Neuronal stem cell (in vitro differentiated cells): ENCODE data around the gene GALNT17.

Experiments
- DNase-seq: peaks from one replicate; pipeline ENCODE4 v3.0.0-alpha.2; 2013; ENCODE audit warnings: low spot score
- H2AFZ ChIP-seq: one replicate; pipeline ENCODE4 v1.6.1; 2013; ENCODE audit warnings: mild to moderate bottlenecking, low read length, inconsistent platforms
- H2AK5ac ChIP-seq: 2 replicates; pipeline ENCODE4 v1.6.1; 2013; ENCODE audit warnings: low read depth, mild to moderate bottlenecking, inconsistent platforms, low read length, moderate library complexity, mixed read lengths
- H2BK120ac ChIP-seq: 2 replicates; pipeline ENCODE4 v1.6.1; 2013; ENCODE audit warnings: low read depth, mild to moderate bottlenecking, inconsistent platforms, low read length, moderate library complexity, mixed read lengths
- H2BK12ac ChIP-seq: one replicate; pipeline ENCODE4 v1.6.1; 2013; ENCODE audit warnings: low read length, inconsistent platforms
- H2BK15ac ChIP-seq: 2 replicates; pipeline ENCODE4 v1.6.1; 2013; ENCODE audit warnings: mild to moderate bottlenecking, low read length, inconsistent platforms, mixed read lengths
- H2BK5ac ChIP-seq: one replicate; pipeline ENCODE4 v1.6.1; 2013; ENCODE audit warnings: inconsistent platforms, mild to moderate bottlenecking, low read length, moderate library complexity
- H3K14ac ChIP-seq: one replicate; pipeline ENCODE4 v1.6.1; 2013; ENCODE audit warnings: low read length, inconsistent platforms
- H3K18ac ChIP-seq: 2 replicates; pipeline ENCODE4 v1.6.1; 2013; ENCODE audit warnings: low read length, inconsistent platforms
- H3K23ac ChIP-seq: 2 replicates; pipeline ENCODE4 v1.6.1; 2013; ENCODE audit warnings: low read depth, mild to moderate bottlenecking, mixed read lengths, low read length, inconsistent platforms; ENCODE audit not compliant: poor library complexity
- H3K27ac ChIP-seq: replicated peaks from 3 replicates; pipeline ENCODE4 v1.5.1; 2013; ENCODE audit warnings: low read length, inconsistent platforms
- H3K27me3 ChIP-seq, 3 experiments: 2 replicates each; pipeline ENCODE4 v1.6.1; 2013; ENCODE audit warnings: low read length in 3 of 3, mild to moderate bottlenecking in 2 of 3, inconsistent platforms in 1 of 3, low read depth in 1 of 3, mixed read lengths in 1 of 3, moderate library complexity in 1 of 3; ENCODE audit not compliant: control insufficient read depth in 3 of 3, insufficient read depth in 3 of 3
- H3K36me3 ChIP-seq, 2 donors: replicated peaks in 1 of 2; 2 replicates each; pipeline ENCODE4 v1.6.1; 2013; ENCODE audit warnings: low read length in 2 of 2; ENCODE audit not compliant: control insufficient read depth in 2 of 2, insufficient read depth in 2 of 2
- H3K4ac ChIP-seq: 2 replicates; pipeline ENCODE4 v1.6.1; 2013; ENCODE audit warnings: inconsistent platforms, mild to moderate bottlenecking, low read length, moderate library complexity
- H3K4me1 ChIP-seq, 2 donors: 1 replicate in 1 of 2; 2 replicates in 1 of 2; pipeline ENCODE4 v1.6.1; 2013; ENCODE audit warnings: low read length in 2 of 2, low read depth in 1 of 2; ENCODE audit not compliant: control insufficient read depth in 2 of 2, insufficient read depth in 1 of 2
- H3K4me2 ChIP-seq: one replicate; pipeline ENCODE4 v1.6.1; 2013; ENCODE audit warnings: mild to moderate bottlenecking, low read length, inconsistent platforms; ENCODE audit not compliant: insufficient read depth, poor library complexity, severe bottlenecking
- H3K4me3 ChIP-seq, 2 donors: 2 replicates each; pipeline ENCODE4 v1.5.1; 2013; ENCODE audit warnings: low read length in 2 of 2, mild to moderate bottlenecking in 2 of 2, inconsistent platforms in 1 of 2, moderate library complexity in 1 of 2
- H3K79me1 ChIP-seq: one replicate; pipeline ENCODE4 v1.6.1; 2013; ENCODE audit warnings: low read depth, mild to moderate bottlenecking, inconsistent platforms, low read length, moderate library complexity
- H3K9ac ChIP-seq: one replicate; pipeline ENCODE4 v1.6.1; 2013; ENCODE audit warnings: mild to moderate bottlenecking, low read depth, low read length, inconsistent platforms; ENCODE audit not compliant: poor library complexity
- H3K9me3 ChIP-seq, 2 donors: replicated peaks in 1 of 2; 2 replicates each; pipeline versions ENCODE3 to v1.6.1; 2013; ENCODE audit warnings: low read length in 2 of 2, mild to moderate bottlenecking in 2 of 2, inconsistent platforms in 1 of 2, low read depth in 1 of 2, mixed read lengths in 1 of 2, moderate library complexity in 1 of 2; ENCODE audit not compliant: control insufficient read depth in 2 of 2, insufficient read depth in 1 of 2
- H4K8ac ChIP-seq: one replicate; pipeline ENCODE4 v1.6.1; 2013; ENCODE audit warnings: low read depth, mild to moderate bottlenecking, inconsistent platforms, low read length, moderate library complexity
- H4K91ac ChIP-seq: one replicate; pipeline ENCODE4 v1.6.1; 2013; ENCODE audit warnings: low read length, low read depth, mild to moderate bottlenecking, inconsistent platforms; ENCODE audit not compliant: poor library complexity
- WGBS, 2 donors: extraction: QIAGEN DNeasy Blood & Tissue Kit; methylation state at CpG; one replicate each; pipeline ENCODE4 v1.1.7; 2013; ENCODE audit warnings: missing lambda C conversion rate in 2 of 2, mixed read lengths in 1 of 2; ENCODE audit not compliant: insufficient read length in 2 of 2, insufficient replicate concordance in 1 of 2; ENCODE audit errors: extremely low coverage in 2 of 2; 5-methylcytosine and 5-hydroxymethylcytosine counted together

GALNT17 gene

DNA sequence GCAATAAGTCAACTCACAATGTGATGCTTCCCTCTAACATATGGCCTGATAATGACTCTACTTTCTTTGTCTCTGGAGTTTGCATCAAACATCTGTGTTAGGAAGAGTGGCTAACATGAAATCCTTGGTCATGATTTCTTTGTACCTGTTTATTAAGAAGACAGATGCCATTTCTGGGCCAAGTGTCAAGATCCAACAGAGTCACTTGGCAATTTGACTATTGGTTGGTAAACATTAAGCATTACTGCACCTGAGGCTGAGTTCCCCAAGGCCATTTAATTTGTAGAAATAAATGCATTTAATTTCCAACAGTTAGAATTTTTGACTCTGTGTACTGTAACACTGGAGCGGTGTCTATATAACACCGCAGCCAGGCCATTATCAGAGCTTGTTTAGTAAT, 403.7 kb downstream of the GALNT17 start:
- no peak overlapping the region for H2AK5ac ChIP-seq
- no peak overlapping the region for H3K14ac ChIP-seq
- no peak overlapping the region for H3K18ac ChIP-seq

DNA sequence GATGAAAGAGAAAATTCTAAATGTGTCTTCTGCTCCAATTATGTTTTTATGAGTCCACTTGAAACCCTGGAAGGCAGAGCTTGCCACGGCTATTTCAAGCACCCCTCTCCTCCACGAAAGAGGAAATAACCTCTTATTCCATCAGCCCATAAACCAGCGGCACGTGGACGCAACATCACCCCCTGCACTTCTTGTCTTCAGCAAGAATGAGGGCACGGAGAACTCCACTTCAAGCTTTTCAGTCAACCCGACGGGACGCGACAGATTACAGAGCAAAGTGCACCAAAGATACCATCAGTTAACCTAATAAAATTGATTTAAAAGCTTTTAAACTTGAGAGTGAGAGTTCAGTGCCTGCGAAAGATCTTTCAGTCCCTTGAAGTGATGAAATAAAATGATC, 406.3 kb downstream of the GALNT17 start:
- H3K4me1 ChIP-seq = peaks cover 2 to 4% of the 10 kb centered on the region in 2 donors
- no peak overlapping the region for H2BK15ac ChIP-seq
- no peak overlapping the region for H3K23ac ChIP-seq
- H3K9ac ChIP-seq = no peak overlapping the region
- H3K14ac ChIP-seq = no peak overlapping the region
- H3K4me3 ChIP-seq = no peak overlapping the region
- no peak overlapping the region for H4K91ac ChIP-seq
- no peaks in the 10 kb centered on the region for H3K27me3 ChIP-seq
- no peak overlapping the region for H2BK120ac ChIP-seq
- WGBS, 2 donors = no CpG with 5 or more reads among the region's 11 CpGs
- no peaks in the 10 kb centered on the region for H3K36me3 ChIP-seq
- no peak overlapping the region for H4K8ac ChIP-seq
- H2AFZ ChIP-seq = no peak overlapping the region
- H2AK5ac ChIP-seq = no peak overlapping the region
- no peaks in the 10 kb centered on the region for H3K79me1 ChIP-seq
- no peak for DNase-seq
- H2BK12ac ChIP-seq = no peak overlapping the region
- no peak overlapping the region for H3K4me2 ChIP-seq
- H3K18ac ChIP-seq = peak overlapping the region; percentile 42
- no peak overlapping the region for H3K4ac ChIP-seq
- H3K27ac ChIP-seq = no peak overlapping the region
- H3K9me3 ChIP-seq = no peaks in the 10 kb centered on the region
- H2BK5ac ChIP-seq = no peak overlapping the region

More for the DNA sequence above, 403.7 kb downstream of the GALNT17 start:
- H3K4ac ChIP-seq = no peak overlapping the region
- no peaks in the 10 kb centered on the region for H3K9me3 ChIP-seq
- H2BK120ac ChIP-seq = no peak overlapping the region
- no peak overlapping the region for H3K4me2 ChIP-seq
- no peak overlapping the region for H4K8ac ChIP-seq
- H3K79me1 ChIP-seq = no peaks in the 10 kb centered on the region
- no peak for DNase-seq
- H3K4me1 ChIP-seq = peaks cover 0 to 2% of the 10 kb centered on the region in 2 donors
- no CpG with 5 or more reads among the region's 2 CpGs for WGBS, 2 donors
- H2AFZ ChIP-seq = no peak overlapping the region
- no peak overlapping the region for H3K27ac ChIP-seq
- H3K9ac ChIP-seq = no peak overlapping the region
- no peaks in the 10 kb centered on the region for H3K36me3 ChIP-seq
- H2BK15ac ChIP-seq = no peak overlapping the region
- no peak overlapping the region for H2BK12ac ChIP-seq
- no peak overlapping the region for H2BK5ac ChIP-seq
- H3K4me3 ChIP-seq = no peak overlapping the region
- no peak overlapping the region for H3K23ac ChIP-seq
- H3K27me3 ChIP-seq = no peaks in the 10 kb centered on the region
- no peak overlapping the region for H4K91ac ChIP-seq

DNA sequence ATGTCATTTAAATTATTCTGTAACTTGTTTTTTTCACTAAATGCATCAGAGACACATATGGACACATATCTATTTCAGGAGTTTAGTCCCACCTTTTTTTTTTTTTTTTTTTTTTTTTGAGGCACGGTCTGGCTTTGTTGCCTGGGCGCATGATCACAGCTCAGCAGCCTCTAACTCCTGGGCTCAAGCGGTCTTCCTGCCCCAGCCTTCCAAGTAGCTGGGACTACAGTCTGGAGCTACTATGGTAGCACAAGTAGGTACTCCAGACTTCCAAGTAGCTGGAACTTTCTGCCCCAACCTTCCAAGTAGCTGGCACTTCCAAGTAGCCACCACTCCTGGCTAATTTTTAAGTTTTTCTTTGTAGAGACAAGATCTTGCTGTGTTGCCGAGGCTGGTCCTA, 407.7 kb downstream of the GALNT17 start:
- WGBS, 2 donors = no CpG with 5 or more reads among the region's 4 CpGs
- H3K23ac ChIP-seq = no peak overlapping the region

DNA sequence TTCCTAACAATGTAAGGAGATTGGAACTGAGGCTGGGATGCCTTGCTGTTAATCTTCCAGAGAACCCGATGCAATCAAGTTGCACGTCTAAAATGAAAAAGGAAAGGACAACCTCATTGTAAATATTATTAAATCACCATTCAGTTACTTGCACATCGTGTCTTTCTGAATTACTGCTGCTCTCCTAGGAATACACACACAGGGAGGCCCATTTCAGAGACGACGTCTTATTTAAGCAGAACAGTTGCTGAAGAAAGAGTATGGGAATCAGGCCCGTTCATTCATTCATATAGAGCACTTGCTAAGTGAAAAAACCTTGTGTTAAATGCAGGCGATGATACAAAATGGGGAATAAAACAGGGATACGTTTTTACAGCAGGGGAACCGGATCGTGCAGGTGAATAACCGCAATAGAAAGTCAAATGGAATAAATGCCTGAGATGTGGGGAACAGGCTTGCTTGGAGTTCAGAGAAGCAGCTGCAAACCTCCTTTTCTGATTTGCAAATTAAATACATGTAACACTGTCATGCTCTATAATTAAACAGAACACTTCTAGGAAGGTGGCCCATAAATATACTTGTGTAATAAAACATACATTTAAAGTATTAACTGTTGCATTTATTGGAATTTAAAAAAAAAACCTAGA, 409.9 kb downstream of the GALNT17 start:
- Histone ChIP-seq H3K79me1 (no peaks in the 10 kb centered on the region), H3K23ac (no peak overlapping the region), H3K27me3 (no peaks in the 10 kb centered on the region), H3K4me3 (no peak overlapping the region), H3K4me2 (no peak overlapping the region), H4K8ac (no peak overlapping the region), H2BK15ac (no peak overlapping the region), H3K4ac (no peak overlapping the region), H3K4me1 (peaks cover 0 to 4% of the 10 kb centered on the region in 2 donors), H3K9me3 (no peaks in the 10 kb centered on the region), H2BK12ac (no peak overlapping the region), H3K14ac (no peak overlapping the region), H3K36me3 (no peaks in the 10 kb centered on the region), H2BK120ac (no peak overlapping the region), H2BK5ac (no peak overlapping the region), H3K18ac (no peak overlapping the region), H3K9ac (no peak overlapping the region), H2AK5ac (no peak overlapping the region), H4K91ac (no peak overlapping the region), H3K27ac (no peak overlapping the region), H2AFZ (no peak overlapping the region)
- DNase-seq = no peak
- no CpG with 5 or more reads among the region's 11 CpGs for WGBS, 2 donors

More for the DNA sequence above, 407.7 kb downstream of the GALNT17 start:
- Histone ChIP-seq H4K91ac (no peak overlapping the region), H3K36me3 (no peaks in the 10 kb centered on the region), H3K4me3 (no peak overlapping the region), H3K14ac (no peak overlapping the region), H2BK15ac (no peak overlapping the region), H4K8ac (no peak overlapping the region), H3K18ac (no peak overlapping the region), H3K4ac (no peak overlapping the region), H2AFZ (no peak overlapping the region), H3K27ac (no peak overlapping the region), H3K9ac (no peak overlapping the region), H2BK5ac (no peak overlapping the region), H3K27me3 (no peaks in the 10 kb centered on the region), H3K4me1 (peaks cover 0 to 4% of the 10 kb centered on the region in 2 donors), H3K4me2 (no peak overlapping the region), H2BK120ac (no peak overlapping the region), H3K9me3 (no peaks in the 10 kb centered on the region), H3K79me1 (no peaks in the 10 kb centered on the region), H2BK12ac (no peak overlapping the region), H2AK5ac (no peak overlapping the region)
- no peak for DNase-seq
